OCI-LY3 (cell line): ENCODE results near the gene PGS1.

Experiments used
- H2AFZ ChIP-seq: fragments of 200-600, 300-600 bp; shearing (Covaris generic); 2 replicates; pipeline ENCODE4 v1.6.0; 2014; ENCODE audit warnings: antibody characterized with exemption, low read depth, low read length
- H3K27ac ChIP-seq: fragments of 200-600, 300-600 bp; sonication (generic); 2 replicates; pipeline ENCODE4 v1.5.1; 2014; ENCODE audit warnings: mild to moderate bottlenecking, low read length, moderate library complexity, mixed read lengths
- H3K27me3 ChIP-seq: fragments of 200-600, 300-600 bp; sonication (generic); 2 replicates; pipeline ENCODE4 v1.6.1; 2014; ENCODE audit warnings: low read depth, low read length, mixed read lengths
- H3K36me3 ChIP-seq: fragments of 200-600, 300-600 bp; sonication (generic); replicated peaks from 2 replicates; pipeline ENCODE3; 2014; ENCODE audit warnings: low read depth, low read length, mixed read lengths
- H3K4me1 ChIP-seq: fragments of 300-600, 200-600 bp; sonication (generic); 2 replicates; pipeline ENCODE4 v1.6.1; 2014; ENCODE audit warnings: low read length, mixed read lengths
- H3K4me2 ChIP-seq: fragments of 200-600, 300-600 bp; sonication (generic); 2 replicates; pipeline ENCODE4 v1.6.1; 2014; ENCODE audit warnings: low read length, mixed read lengths
- H3K4me3 ChIP-seq: fragments of 300-600, 200-600 bp; sonication (generic); 2 replicates; pipeline ENCODE4 v1.5.1; 2014; ENCODE audit warnings: antibody characterized with exemption, mild to moderate bottlenecking, low read length, moderate library complexity
- H3K79me2 ChIP-seq: fragments of 300-600, 200-600 bp; shearing (Covaris generic); 2 replicates; pipeline ENCODE4 v1.6.1; 2014; ENCODE audit warnings: mild to moderate bottlenecking, low read length, mixed read lengths
- H3K9ac ChIP-seq: fragments of 300-600, 200-600 bp; shearing (Covaris generic); 2 replicates; pipeline ENCODE4 v1.6.0; 2014; ENCODE audit warnings: mild to moderate bottlenecking, low read length, moderate library complexity
- H3K9me3 ChIP-seq: fragments of 200-600, 300-600 bp; shearing (Covaris generic); 2 replicates; pipeline ENCODE4 v1.6.1; 2014; ENCODE audit warnings: low read length, mixed read lengths; ENCODE audit not compliant: insufficient read depth
- H4K20me1 ChIP-seq: fragments of 200-600, 300-600 bp; sonication (generic); 2 replicates; pipeline ENCODE4 v1.6.1; 2016; ENCODE audit warnings: low read length, mixed read lengths; ENCODE audit not compliant: insufficient read depth
- EZH2phosphoT487 ChIP-seq: fragments of 200-600 bp; shearing (Covaris generic); IDR thresholded peaks from 2 replicates; pipeline ENCODE4 v1.6.1; 2018; ENCODE audit warnings: antibody characterized with exemption, mixed run types, low read depth
- TF ChIP-seq, protein P1 (sequence below): fragments of 200-600, 300-600 bp; sonication (generic); IDR thresholded peaks from 2 replicates; pipeline ENCODE4 v1.5.1; 2014; ENCODE audit warnings: antibody characterized with exemption, low read length, low read depth

Gene PGS1

DNA sequence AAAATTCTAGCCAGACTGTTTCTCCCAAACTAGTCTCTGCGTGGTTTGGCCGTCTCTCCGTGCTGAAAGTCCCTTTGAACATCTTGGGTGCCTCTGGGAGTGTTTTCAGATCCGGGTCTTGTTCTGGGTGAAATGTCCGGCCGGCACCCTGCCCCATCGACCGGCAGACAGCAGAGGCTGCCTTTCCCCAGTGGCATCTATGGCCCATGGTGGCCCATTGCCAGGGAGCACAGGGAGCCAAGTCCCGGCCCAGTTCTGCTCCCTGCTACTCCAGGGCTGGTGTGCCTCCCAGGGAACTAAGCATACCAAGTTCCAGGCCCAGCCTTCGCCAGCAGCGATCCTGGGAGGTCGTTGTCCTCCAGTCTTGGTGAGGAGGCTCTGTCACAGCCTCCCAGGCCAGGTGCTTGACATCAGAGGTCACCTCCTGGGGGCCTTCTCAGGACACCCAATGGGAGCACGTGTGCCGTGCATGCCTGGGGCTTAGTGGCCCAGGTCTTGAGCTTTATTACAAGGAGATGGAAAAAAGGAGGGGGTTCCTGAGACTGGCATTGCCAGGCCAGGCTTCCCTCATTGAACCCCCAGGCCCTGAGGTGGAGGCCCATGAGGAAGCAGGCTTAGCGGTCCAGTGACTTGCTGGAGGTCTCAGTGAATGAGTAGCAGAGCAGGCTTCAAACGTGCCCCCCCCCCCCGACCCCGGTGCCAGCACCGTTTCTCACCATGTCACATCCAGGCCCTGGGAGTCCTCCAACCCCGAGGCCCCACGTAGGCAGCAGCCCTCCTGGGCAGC lies 54.0 kb downstream of the PGS1 start:
- no peaks in the 10 kb centered on the region for H3K79me2 ChIP-seq
- no peak overlapping the region for H3K27ac ChIP-seq
- no peak overlapping the region for H3K4me3 ChIP-seq
- H3K4me1 ChIP-seq = no peaks in the 10 kb centered on the region
- H3K36me3 ChIP-seq = peaks cover 10% of the 10 kb centered on the region
- H3K4me2 ChIP-seq = no peak overlapping the region
- no peaks in the 10 kb centered on the region for H4K20me1 ChIP-seq
- H3K9ac ChIP-seq = no peak overlapping the region
- H2AFZ ChIP-seq = no peak overlapping the region
- H3K27me3 ChIP-seq = peaks cover 4% of the 10 kb centered on the region; the same call in 1 of the 2 replicates
- no peaks in the 10 kb centered on the region for H3K9me3 ChIP-seq
- no peak for TF ChIP-seq EZH2phosphoT487
- TF ChIP-seq, protein P1, sequence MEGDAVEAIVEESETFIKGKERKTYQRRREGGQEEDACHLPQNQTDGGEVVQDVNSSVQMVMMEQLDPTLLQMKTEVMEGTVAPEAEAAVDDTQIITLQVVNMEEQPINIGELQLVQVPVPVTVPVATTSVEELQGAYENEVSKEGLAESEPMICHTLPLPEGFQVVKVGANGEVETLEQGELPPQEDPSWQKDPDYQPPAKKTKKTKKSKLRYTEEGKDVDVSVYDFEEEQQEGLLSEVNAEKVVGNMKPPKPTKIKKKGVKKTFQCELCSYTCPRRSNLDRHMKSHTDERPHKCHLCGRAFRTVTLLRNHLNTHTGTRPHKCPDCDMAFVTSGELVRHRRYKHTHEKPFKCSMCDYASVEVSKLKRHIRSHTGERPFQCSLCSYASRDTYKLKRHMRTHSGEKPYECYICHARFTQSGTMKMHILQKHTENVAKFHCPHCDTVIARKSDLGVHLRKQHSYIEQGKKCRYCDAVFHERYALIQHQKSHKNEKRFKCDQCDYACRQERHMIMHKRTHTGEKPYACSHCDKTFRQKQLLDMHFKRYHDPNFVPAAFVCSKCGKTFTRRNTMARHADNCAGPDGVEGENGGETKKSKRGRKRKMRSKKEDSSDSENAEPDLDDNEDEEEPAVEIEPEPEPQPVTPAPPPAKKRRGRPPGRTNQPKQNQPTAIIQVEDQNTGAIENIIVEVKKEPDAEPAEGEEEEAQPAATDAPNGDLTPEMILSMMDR = no peak

DNA sequence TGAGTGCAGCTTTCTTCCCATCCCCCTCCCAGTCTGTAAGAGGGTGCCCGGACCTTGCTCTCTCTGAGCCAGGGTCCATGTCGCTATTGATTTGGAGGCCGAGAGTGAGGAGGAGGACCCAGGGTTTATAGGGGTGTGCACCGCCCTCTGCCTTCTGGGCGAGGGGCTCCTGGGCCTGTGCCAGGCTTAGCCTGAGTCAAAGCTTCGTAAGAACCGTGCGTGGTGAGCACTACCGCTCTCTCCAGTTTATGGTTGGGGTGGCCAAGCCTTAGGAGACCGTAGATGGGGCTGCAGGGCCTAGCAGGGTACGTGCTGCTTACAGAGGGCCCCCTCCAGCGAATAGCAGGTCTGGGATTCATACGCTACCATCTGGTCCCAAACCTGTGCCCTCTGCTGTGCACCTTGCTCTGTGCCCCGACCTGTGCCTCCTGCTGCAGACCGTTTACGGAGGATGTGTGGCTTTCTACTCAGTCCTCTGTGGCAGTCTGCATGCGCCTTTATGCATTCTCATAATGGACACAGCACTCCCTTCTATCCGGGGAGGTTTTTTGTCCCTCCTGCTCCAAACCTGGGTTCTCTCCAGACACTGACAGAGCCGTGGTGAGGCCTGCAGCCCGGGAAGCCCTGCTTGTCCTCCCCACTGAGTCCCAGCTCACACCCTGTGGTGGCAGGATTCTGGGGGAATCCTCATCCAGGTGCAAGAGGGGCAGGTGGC lies 54.7 kb downstream of the PGS1 start:
- Histone ChIP-seq H3K27me3 (peaks cover 4% of the 10 kb centered on the region; the same call in 1 of the 2 replicates), H3K9ac (no peak overlapping the region), H2AFZ (no peak overlapping the region), H3K4me1 (no peaks in the 10 kb centered on the region), H4K20me1 (no peaks in the 10 kb centered on the region), H3K79me2 (no peaks in the 10 kb centered on the region), H3K4me3 (no peak overlapping the region), H3K9me3 (no peaks in the 10 kb centered on the region), H3K36me3 (peaks cover 9% of the 10 kb centered on the region), H3K4me2 (no peak overlapping the region), H3K27ac (no peak overlapping the region)
- no peak for TF ChIP-seq EZH2phosphoT487
- TF ChIP-seq, protein P1 = no peak

GRCh38 chr17:78433780-78434335 lies 55.4 kb downstream of the PGS1 start:
- H4K20me1 ChIP-seq = no peaks in the 10 kb centered on the region
- H3K4me1 ChIP-seq = no peaks in the 10 kb centered on the region
- H3K27ac ChIP-seq = no peak overlapping the region
- H2AFZ ChIP-seq = no peak overlapping the region
- H3K9ac ChIP-seq = no peak overlapping the region
- peaks cover 6% of the 10 kb centered on the region for H3K36me3 ChIP-seq
- H3K9me3 ChIP-seq = no peaks in the 10 kb centered on the region
- no peak overlapping the region for H3K4me3 ChIP-seq
- no peak overlapping the region for H3K4me2 ChIP-seq
- peaks cover 4% of the 10 kb centered on the region; the same call in 1 of the 2 replicates for H3K27me3 ChIP-seq
- H3K79me2 ChIP-seq = no peaks in the 10 kb centered on the region
- TF ChIP-seq, protein P1 = no peak
- TF ChIP-seq EZH2phosphoT487 = no peak
